Vagina (tissue), 2 donors: ENCODE results near the gene CPNE6.

Source experiments
- POLR2A ChIP-seq, 2 donors: fragments of 450-650 bp; IDR thresholded peaks; one replicate each; pipeline ENCODE4 v1.6.1; 2017; ENCODE audit warnings: antibody characterized with exemption in 2 of 2, mild to moderate bottlenecking in 2 of 2, moderate library complexity in 2 of 2
- POLR2AphosphoS5 ChIP-seq, 2 donors: sonication (generic); formaldehyde crosslinking; IDR thresholded peaks; one replicate each; pipeline ENCODE4 v1.9.0; 2017; ENCODE audit warnings: antibody characterized with exemption in 2 of 2, mild to moderate bottlenecking in 2 of 2, low read depth in 1 of 2; ENCODE audit not compliant: insufficient read depth in 1 of 2

DNA sequence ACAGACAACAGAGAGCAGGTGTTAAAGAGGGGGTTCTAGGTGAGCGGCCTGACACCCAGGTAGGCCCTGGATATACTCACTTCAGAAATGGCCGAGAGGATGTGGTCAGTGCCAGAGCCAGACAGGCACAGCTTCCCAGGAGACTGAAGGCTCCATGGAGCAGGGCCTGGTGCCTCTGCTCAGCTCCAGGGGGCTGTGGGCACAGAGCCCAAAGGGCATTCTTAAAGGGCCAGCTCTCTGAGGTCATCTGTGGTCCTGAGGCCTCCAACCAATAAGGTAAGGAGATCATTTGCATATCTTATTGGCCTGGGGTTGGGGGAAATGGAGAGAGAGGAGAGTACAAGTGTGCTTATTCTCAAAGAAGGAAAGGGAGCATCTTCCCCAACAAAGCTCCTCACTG, 13.1 kb downstream of the CPNE6 start:
- no peak for TF ChIP-seq POLR2A (IDR thresholded peaks at IDR 0.05)
- no peak for TF ChIP-seq POLR2AphosphoS5 (IDR thresholded peaks at IDR 0.05; ENCODE audit: insufficient read depth in 1 of 2, low read depth in 1 of 2)
